ENCODE data around the gene MIPOL1.
"Not testable (repeated sequence)": the region's sequence is repeated elsewhere in the genome, so short reads cannot be mapped to it uniquely, and the experiment has no call there.

Gene MIPOL1

GRCh38 chr14:37170237-37170636 lies 27.5 kb upstream of the MIPOL1 start:
- no peak overlapping the region for H3K27ac ChIP-seq (ENCODE audit: low read depth, low read length)
- H3K4me1 ChIP-seq (ENCODE audit: control insufficient read depth in 5 of 5, insufficient read depth in 5 of 5, low read length in 5 of 5), result peaks cover 0 to 18% (median 13%) of the 10 kb centered on the region in 5 donors
- H3K27me3 ChIP-seq (ENCODE audit: control insufficient read depth in 5 of 5, insufficient read depth in 4 of 5, low read length in 5 of 5), result no peaks in the 10 kb centered on the region
- H3K36me3 ChIP-seq (ENCODE audit: control insufficient read depth in 5 of 5, insufficient read depth in 5 of 5, low read length in 5 of 5), result no peaks in the 10 kb centered on the region
- no peaks in the 10 kb centered on the region for H3K9me3 ChIP-seq (ENCODE audit: control insufficient read depth in 5 of 5, low read length in 5 of 5)
- H3K9ac ChIP-seq (ENCODE audit: low read length in 5 of 5), result no peak overlapping the region
- no peak overlapping the region for H3K4me3 ChIP-seq (ENCODE audit: low read depth in 1 of 5, low read length in 5 of 5)

- no peak overlapping the region for H3K4me3 ChIP-seq (ENCODE audit: low read depth in 1 of 5, low read length in 5 of 5)
- H3K27ac ChIP-seq (ENCODE audit: low read depth, low read length), result no peak overlapping the region
- H3K9me3 ChIP-seq (ENCODE audit: control insufficient read depth in 5 of 5, low read length in 5 of 5), result no peaks in the 10 kb centered on the region
- no peaks in the 10 kb centered on the region for H3K36me3 ChIP-seq (ENCODE audit: control insufficient read depth in 5 of 5, insufficient read depth in 5 of 5, low read length in 5 of 5)
- H3K4me1 ChIP-seq (ENCODE audit: control insufficient read depth in 5 of 5, insufficient read depth in 5 of 5, low read length in 5 of 5), result peaks cover 0 to 18% (median 13%) of the 10 kb centered on the region in 5 donors
- no peak overlapping the region for H3K9ac ChIP-seq (ENCODE audit: low read length in 5 of 5)
- H3K27me3 ChIP-seq (ENCODE audit: control insufficient read depth in 5 of 5, insufficient read depth in 4 of 5, low read length in 5 of 5), result no peaks in the 10 kb centered on the region
Measured at GRCh38 chr14:37170993-37171392, 26.7 kb upstream of the MIPOL1 start.

- Histone ChIP-seq H3K4me1 (ENCODE audit: control insufficient read depth in 5 of 5, insufficient read depth in 5 of 5, low read length in 5 of 5) (peaks cover 0 to 18% (median 13%) of the 10 kb centered on the region in 5 donors), H3K27me3 (ENCODE audit: control insufficient read depth in 5 of 5, insufficient read depth in 4 of 5, low read length in 5 of 5) (no peaks in the 10 kb centered on the region), H3K36me3 (ENCODE audit: control insufficient read depth in 5 of 5, insufficient read depth in 5 of 5, low read length in 5 of 5) (no peaks in the 10 kb centered on the region), H3K9ac (ENCODE audit: low read length in 5 of 5) (peak overlapping the region in 4 of 5 donors; percentile 51 to 83 (median 73)), H3K4me3 (ENCODE audit: low read depth in 1 of 5, low read length in 5 of 5) (peak overlapping the region; percentile 82 to 98 (median 88)), H3K9me3 (ENCODE audit: control insufficient read depth in 5 of 5, low read length in 5 of 5) (no peaks in the 10 kb centered on the region), H3K27ac (ENCODE audit: low read depth, low read length) (peak overlapping the region; percentile 60)
Measured at GRCh38 chr14:37171678-37172023, 26.1 kb upstream of the MIPOL1 start.

- Histone ChIP-seq H3K9me3 (ENCODE audit: control insufficient read depth in 5 of 5, low read length in 5 of 5) (no peaks in the 10 kb centered on the region), H3K27ac (ENCODE audit: low read depth, low read length) (peak within 1 kb of the TSS; percentile 60), H3K4me3 (ENCODE audit: low read depth in 1 of 5, low read length in 5 of 5) (peak within 1 kb of the TSS; percentile 82 to 98 (median 88)), H3K36me3 (ENCODE audit: control insufficient read depth in 5 of 5, insufficient read depth in 5 of 5, low read length in 5 of 5) (no peaks in the 10 kb centered on the region), H3K9ac (ENCODE audit: low read length in 5 of 5) (peak within 1 kb of the TSS; percentile 51 to 83 (median 72)), H3K4me1 (ENCODE audit: control insufficient read depth in 5 of 5, insufficient read depth in 5 of 5, low read length in 5 of 5) (peaks cover 0 to 18% (median 13%) of the 10 kb centered on the region in 5 donors), H3K27me3 (ENCODE audit: control insufficient read depth in 5 of 5, insufficient read depth in 4 of 5, low read length in 5 of 5) (no peaks in the 10 kb centered on the region)
Measured at GRCh38 chr14:37172024-37172869, 25.5 kb upstream of the MIPOL1 start, which contains the start of gene SLC25A21. Gene SLC25A21 (minus strand): TSS chr14:37172606.

- no peaks in the 10 kb centered on the region for H3K9me3 ChIP-seq (ENCODE audit: control insufficient read depth in 5 of 5, low read length in 5 of 5)
- H3K27me3 ChIP-seq (ENCODE audit: control insufficient read depth in 5 of 5, insufficient read depth in 4 of 5, low read length in 5 of 5), result no peaks in the 10 kb centered on the region
- H3K4me1 ChIP-seq (ENCODE audit: control insufficient read depth in 5 of 5, insufficient read depth in 5 of 5, low read length in 5 of 5), result peaks cover 0 to 18% (median 13%) of the 10 kb centered on the region in 5 donors
- H3K27ac ChIP-seq (ENCODE audit: low read depth, low read length), result peak overlapping the region; percentile 60
- no peaks in the 10 kb centered on the region for H3K36me3 ChIP-seq (ENCODE audit: control insufficient read depth in 5 of 5, insufficient read depth in 5 of 5, low read length in 5 of 5)
- peak overlapping the region in 3 of 5 donors; percentile 66 to 83 (median 74) for H3K9ac ChIP-seq (ENCODE audit: low read length in 5 of 5)
- H3K4me3 ChIP-seq (ENCODE audit: low read depth in 1 of 5, low read length in 5 of 5), result peak overlapping the region; percentile 82 to 98 (median 88)
Measured at GRCh38 chr14:37172936-37173614, 24.7 kb upstream of the MIPOL1 start.

GRCh38 chr14:37179896-37180502 lies 17.7 kb upstream of the MIPOL1 start:
- Histone ChIP-seq H3K36me3 (ENCODE audit: control insufficient read depth in 5 of 5, insufficient read depth in 5 of 5, low read length in 5 of 5) (no peaks in the 10 kb centered on the region), H3K27ac (ENCODE audit: low read depth, low read length) (no peak overlapping the region), H3K4me1 (ENCODE audit: control insufficient read depth in 5 of 5, insufficient read depth in 5 of 5, low read length in 5 of 5) (no peaks in the 10 kb centered on the region), H3K9ac (ENCODE audit: low read length in 5 of 5) (no peak overlapping the region), H3K27me3 (ENCODE audit: control insufficient read depth in 5 of 5, insufficient read depth in 4 of 5, low read length in 5 of 5) (no peaks in the 10 kb centered on the region), H3K4me3 (ENCODE audit: low read depth in 1 of 5, low read length in 5 of 5) (no peak overlapping the region), H3K9me3 (ENCODE audit: control insufficient read depth in 5 of 5, low read length in 5 of 5) (no peaks in the 10 kb centered on the region)

- H3K9me3 ChIP-seq (ENCODE audit: control insufficient read depth in 5 of 5, low read length in 5 of 5); H3K36me3 ChIP-seq (ENCODE audit: control insufficient read depth in 5 of 5, insufficient read depth in 5 of 5, low read length in 5 of 5); H3K4me3 ChIP-seq (ENCODE audit: low read depth in 1 of 5, low read length in 5 of 5); H3K9ac ChIP-seq (ENCODE audit: low read length in 5 of 5); H3K27ac ChIP-seq (ENCODE audit: low read depth, low read length); H3K4me1 ChIP-seq (ENCODE audit: control insufficient read depth in 5 of 5, insufficient read depth in 5 of 5, low read length in 5 of 5); H3K27me3 ChIP-seq (ENCODE audit: control insufficient read depth in 5 of 5, insufficient read depth in 4 of 5, low read length in 5 of 5): not testable (repeated sequence)
Measured at GRCh38 chr14:37180886-37181285, 16.9 kb upstream of the MIPOL1 start.

- Histone ChIP-seq H3K9ac (ENCODE audit: low read length in 5 of 5) (no peak overlapping the region), H3K4me3 (ENCODE audit: low read depth in 1 of 5, low read length in 5 of 5) (no peak overlapping the region), H3K9me3 (ENCODE audit: control insufficient read depth in 5 of 5, low read length in 5 of 5) (no peaks in the 10 kb centered on the region), H3K27me3 (ENCODE audit: control insufficient read depth in 5 of 5, insufficient read depth in 4 of 5, low read length in 5 of 5) (no peaks in the 10 kb centered on the region), H3K36me3 (ENCODE audit: control insufficient read depth in 5 of 5, insufficient read depth in 5 of 5, low read length in 5 of 5) (no peaks in the 10 kb centered on the region), H3K4me1 (ENCODE audit: control insufficient read depth in 5 of 5, insufficient read depth in 5 of 5, low read length in 5 of 5) (no peaks in the 10 kb centered on the region), H3K27ac (ENCODE audit: low read depth, low read length) (no peak overlapping the region)
Measured at GRCh38 chr14:37181441-37181840, 16.3 kb upstream of the MIPOL1 start.

- not testable (repeated sequence) for H3K27ac ChIP-seq (ENCODE audit: low read depth, low read length); H3K9me3 ChIP-seq (ENCODE audit: control insufficient read depth in 5 of 5, low read length in 5 of 5); H3K9ac ChIP-seq (ENCODE audit: low read length in 5 of 5); H3K27me3 ChIP-seq (ENCODE audit: control insufficient read depth in 5 of 5, insufficient read depth in 4 of 5, low read length in 5 of 5); H3K4me3 ChIP-seq (ENCODE audit: low read depth in 1 of 5, low read length in 5 of 5); H3K36me3 ChIP-seq (ENCODE audit: control insufficient read depth in 5 of 5, insufficient read depth in 5 of 5, low read length in 5 of 5); H3K4me1 ChIP-seq (ENCODE audit: control insufficient read depth in 5 of 5, insufficient read depth in 5 of 5, low read length in 5 of 5)
Measured at GRCh38 chr14:37184520-37184919, 13.2 kb upstream of the MIPOL1 start.

GRCh38 chr14:37185670-37186069 lies 12.1 kb upstream of the MIPOL1 start:
- no peak overlapping the region for H3K9ac ChIP-seq (ENCODE audit: low read length in 5 of 5)
- no peak overlapping the region for H3K27ac ChIP-seq (ENCODE audit: low read depth, low read length)
- no peaks in the 10 kb centered on the region for H3K36me3 ChIP-seq (ENCODE audit: control insufficient read depth in 5 of 5, insufficient read depth in 5 of 5, low read length in 5 of 5)
- H3K4me3 ChIP-seq (ENCODE audit: low read depth in 1 of 5, low read length in 5 of 5), result no peak overlapping the region
- no peaks in the 10 kb centered on the region for H3K9me3 ChIP-seq (ENCODE audit: control insufficient read depth in 5 of 5, low read length in 5 of 5)
- H3K4me1 ChIP-seq (ENCODE audit: control insufficient read depth in 5 of 5, insufficient read depth in 5 of 5, low read length in 5 of 5), result no peaks in the 10 kb centered on the region
- H3K27me3 ChIP-seq (ENCODE audit: control insufficient read depth in 5 of 5, insufficient read depth in 4 of 5, low read length in 5 of 5), result peaks cover 0 to 2% (median 0%) of the 10 kb centered on the region in 5 donors

Measured in subcutaneous abdominal adipose tissue (tissue), 5 donors.